ENCODE data around the gene CCDC63.

CCDC63 gene

GRCh38 chr12:110885152-110885840 is 38.5 kb downstream of the CCDC63 start:
- no peak for DNase-seq (ENCODE audit: low read depth in 2 of 2)

GRCh38 chr12:110888256-110888991 is 41.6 kb downstream of the CCDC63 start:
- DNase-seq (ENCODE audit: low read depth in 2 of 2) = no peak

DNA sequence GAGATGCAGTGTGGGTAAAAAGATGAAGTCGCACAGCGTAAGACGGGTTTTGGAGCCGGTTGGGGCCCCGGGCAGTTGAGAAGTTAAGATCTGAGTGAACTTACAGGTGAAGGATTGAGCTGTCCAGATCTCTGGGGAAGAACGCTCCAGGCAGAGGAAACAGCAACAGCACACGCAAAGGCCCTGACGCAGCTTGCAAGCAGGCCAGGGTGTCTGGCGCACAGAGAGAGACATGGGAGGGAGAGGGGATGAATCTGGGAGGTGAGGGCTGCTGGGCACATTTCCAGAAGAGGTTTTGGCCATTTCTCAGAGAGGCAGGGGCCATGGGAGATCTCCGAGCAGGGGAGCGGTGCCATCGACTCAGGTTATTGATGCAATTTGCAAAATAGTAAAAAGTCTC is 42.6 kb downstream of the CCDC63 start:
- DNase-seq (ENCODE audit: low read depth in 2 of 2) = no peak

DNA sequence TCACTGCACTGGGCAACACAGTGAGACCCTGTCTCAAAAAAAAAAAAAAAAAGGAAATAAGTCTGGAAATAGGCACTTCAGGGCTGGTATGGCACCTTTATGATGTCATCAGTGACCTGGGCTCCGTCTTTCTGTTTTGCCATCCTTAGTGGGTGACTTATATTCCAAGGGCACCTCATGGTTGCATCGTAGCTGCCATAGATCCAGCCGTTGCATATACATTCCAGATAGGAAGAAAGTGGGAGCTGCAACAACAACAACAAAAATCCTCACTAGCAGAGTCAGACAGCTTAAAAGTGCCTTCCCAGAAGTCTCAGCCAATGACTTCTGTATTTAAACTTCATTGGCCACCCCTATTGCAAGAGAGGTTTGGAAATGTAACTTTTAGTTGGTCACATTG is 47.2 kb downstream of the CCDC63 start:
- no peak for DNase-seq (ENCODE audit: low read depth in 2 of 2)

DNA sequence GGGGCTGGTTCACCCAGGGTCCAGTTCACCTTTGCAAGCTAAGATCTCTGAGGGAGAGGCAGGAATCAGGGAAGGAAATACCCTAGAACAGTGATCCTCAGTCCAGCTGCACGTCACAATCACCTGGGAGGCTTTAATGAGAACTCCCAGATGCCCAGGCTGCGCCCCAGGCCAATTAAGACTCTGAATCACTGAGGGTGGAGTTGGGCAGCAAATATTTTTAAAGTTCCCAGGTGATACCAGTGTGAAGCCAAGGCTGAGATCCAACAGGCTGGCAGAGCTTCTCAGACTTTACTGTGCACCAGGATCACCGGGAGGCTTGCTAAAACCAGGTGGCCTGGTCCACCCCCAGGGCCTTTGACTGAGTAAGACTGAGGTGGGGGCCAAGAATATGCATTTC is 49.8 kb downstream of the CCDC63 start:
- no peak for DNase-seq (ENCODE audit: low read depth in 2 of 2)

DNA sequence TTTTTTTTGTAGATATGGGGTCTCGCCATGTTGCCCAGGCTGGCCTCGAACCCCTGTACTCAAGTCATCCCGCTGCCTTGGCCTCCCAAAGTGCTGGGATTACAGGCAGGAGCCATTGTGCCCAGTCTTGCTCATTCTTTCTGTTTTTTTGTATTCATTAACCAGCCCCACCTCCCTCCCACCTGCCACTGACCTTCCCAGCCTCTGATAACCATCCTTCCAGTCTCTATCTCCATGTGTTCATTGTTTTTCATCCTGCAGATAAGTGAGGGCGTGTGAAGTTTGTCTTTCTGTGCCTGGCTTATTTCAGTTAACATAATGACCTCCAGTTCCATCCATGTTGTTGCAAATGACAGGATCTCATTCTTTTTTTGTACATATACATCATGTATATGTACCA is 54.6 kb downstream of the CCDC63 start:
- no peak for DNase-seq (ENCODE audit: low read depth in 2 of 2)

GRCh38 chr12:110903511-110903910 is 56.7 kb downstream of the CCDC63 start:
- DNase-seq (ENCODE audit: low read depth in 2 of 2) = no peak

DNA sequence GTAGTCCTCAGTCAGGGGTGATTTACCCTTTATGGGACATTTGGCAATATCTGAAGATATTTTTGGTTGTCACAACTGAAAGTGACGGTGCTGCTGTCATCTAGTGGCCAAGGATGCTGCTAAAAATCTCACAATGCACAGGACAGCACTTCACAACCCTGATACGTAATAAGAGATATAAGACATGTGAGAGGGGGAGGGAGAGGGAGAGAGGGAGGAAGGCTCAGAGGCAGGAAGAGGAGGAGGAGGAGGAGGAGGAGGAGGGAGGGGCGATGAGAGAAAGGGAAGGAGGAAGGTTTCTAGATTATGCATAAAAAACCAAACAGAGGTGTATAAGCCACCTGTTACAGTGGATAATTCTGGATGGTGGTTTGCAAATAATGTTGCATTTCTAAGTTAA is 59.3 kb downstream of the CCDC63 start:
- DNase-seq (ENCODE audit: low read depth in 2 of 2) = no peak

DNA sequence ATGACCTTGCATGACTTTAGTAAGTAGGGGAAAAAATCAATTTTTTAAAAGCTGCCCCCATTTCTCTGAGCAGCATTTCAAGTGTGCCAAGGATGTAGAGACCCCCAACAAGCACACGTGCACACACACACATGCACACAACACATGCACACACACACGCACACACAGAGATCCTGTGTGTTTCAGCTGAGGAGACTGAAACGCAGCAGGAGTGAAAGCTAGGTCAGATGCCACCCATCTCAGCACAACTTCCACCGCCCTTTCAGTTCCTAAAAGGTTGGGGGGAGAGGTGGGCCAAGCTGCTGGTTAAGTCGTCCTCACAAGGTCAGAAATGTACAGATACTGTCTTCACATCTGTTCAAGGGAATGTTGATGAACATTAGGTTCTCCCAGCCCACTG is 59.7 kb downstream of the CCDC63 start:
- no peak for DNase-seq (ENCODE audit: low read depth in 2 of 2)

GRCh38 chr12:110906985-110907384 is 60.2 kb downstream of the CCDC63 start:
- no peak for DNase-seq (ENCODE audit: low read depth in 2 of 2)

GRCh38 chr12:110907583-110907982 is 60.8 kb downstream of the CCDC63 start:
- no peak for DNase-seq (ENCODE audit: low read depth in 2 of 2)

- no peak for DNase-seq (ENCODE audit: low read depth in 2 of 2)
Observed at GRCh38 chr12:110908377-110909152, 61.8 kb downstream of the CCDC63 start.

DNA sequence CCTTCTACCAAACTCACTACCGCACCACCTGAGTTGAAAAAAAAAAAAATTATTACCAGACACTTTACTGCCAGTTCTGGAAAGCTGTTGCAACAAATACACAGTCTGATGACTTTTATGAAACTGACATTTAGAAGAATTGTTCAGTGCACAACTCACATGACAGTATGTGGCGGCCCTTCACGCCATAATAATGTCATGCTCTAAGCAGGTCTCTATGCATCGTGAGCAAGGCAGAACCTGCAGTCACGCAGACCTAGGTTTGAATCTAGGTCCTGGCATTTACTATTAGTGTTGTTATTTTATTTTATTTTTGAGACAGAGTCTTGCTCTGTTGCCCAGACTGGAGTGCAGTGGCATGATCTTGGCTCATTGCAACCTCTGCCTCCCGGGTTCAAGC is 65.5 kb downstream of the CCDC63 start:
- DNase-seq (ENCODE audit: low read depth in 2 of 2) = no peak

DNA sequence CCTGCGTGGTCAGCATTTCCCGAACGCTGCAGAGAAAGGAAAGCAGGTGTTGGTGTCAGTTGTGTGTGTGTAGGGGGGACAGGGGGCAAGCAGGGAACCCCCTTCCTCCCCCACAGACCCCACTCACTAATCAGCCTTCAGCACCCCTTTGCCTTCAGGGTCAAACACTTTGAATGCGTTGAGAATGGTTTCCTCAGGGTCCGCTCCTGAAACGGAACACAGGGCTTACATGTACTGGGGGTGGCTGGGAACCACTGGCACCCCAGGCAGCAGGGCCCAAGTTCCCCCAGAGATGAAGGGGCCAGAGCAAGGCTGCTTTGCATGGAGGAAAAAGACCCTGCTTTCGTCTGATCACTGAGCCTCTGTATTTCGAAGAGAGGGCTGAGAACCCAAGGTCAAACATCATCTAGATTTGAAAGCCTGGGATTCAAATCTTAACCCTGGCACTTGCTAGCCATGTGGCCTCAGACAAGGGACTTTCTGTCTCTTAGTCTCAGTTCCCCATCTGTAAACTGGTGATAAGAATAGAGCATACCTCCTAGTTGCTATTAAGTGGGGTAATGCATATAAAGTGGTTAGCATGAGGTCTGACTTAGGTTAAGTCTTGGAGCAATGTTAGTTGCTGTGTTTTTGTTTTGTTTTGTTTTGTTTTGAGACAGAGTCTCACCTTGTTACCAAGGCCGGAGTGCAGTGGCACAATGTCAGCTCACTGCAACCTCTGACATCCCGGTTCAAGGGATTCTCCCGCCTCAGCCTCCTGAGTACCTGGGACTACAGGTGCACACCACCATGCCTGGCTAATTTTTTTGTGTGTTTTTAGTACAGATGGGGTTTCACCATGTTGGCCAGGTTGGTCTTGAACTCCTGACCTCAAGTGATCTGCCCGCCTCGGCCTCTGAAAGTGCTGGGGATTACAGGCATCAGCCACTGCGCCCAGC is 66.6 kb downstream of the CCDC63 start:
- DNase-seq (ENCODE audit: low read depth in 2 of 2) = no peak

- DNase-seq (ENCODE audit: low read depth in 2 of 2) = no peak
Observed at GRCh38 chr12:110916295-110916875, 69.6 kb downstream of the CCDC63 start.

DNA sequence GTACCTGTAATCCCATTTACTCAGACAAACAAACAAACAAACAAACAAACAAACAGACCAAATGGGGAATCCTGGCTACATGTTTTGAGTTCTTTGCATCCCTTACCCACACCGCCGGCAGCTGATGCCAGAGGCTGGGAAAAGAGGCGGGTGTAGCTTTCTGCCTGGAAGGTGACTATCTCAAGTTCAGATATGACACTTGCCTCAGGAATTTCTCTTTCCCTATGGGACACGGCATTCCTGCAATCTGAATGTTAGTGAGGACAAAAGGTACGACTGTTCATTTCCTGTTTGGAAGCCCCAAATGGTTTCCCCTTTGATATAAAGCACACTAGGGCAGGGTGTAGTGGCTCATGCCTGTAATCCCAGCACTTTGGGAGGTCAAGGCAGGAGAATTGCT is 70.7 kb downstream of the CCDC63 start:
- DNase-seq (ENCODE audit: low read depth in 2 of 2) = no peak

DNA sequence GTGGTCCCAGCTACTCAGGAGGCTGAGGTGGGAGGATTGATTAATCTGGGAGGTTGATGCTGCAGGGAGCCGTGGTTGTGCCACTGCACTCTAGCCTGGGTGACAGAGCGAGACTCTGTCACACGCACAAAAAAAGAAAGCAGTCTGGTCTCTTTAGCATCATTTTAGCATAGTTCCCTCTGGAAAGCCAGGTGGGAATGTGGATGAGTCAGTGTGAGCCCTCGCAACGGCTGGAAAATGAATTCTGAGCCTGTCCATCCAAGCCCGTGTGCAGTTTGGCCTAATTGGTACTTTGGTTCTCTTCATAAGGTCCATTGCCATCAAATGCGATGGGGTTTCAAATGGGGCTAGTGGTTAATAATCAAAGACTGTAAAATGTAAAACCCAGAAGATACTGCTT is 71.2 kb downstream of the CCDC63 start:
- DNase-seq (ENCODE audit: low read depth in 2 of 2) = no peak

- DNase-seq (ENCODE audit: low read depth in 2 of 2) = no peak
Observed at GRCh38 chr12:110919720-110920119, 72.9 kb downstream of the CCDC63 start.

- no peak for DNase-seq (ENCODE audit: low read depth in 2 of 2)
Observed at GRCh38 chr12:110920324-110920910, 73.6 kb downstream of the CCDC63 start, which contains the start of gene MYL2. MYL2 (minus strand) TSS chr12:110920579; CDS start chr12:110920529, 50 bp downstream.

GRCh38 chr12:110921262-110921661 is 74.5 kb downstream of the CCDC63 start:
- no peak for DNase-seq (ENCODE audit: low read depth in 2 of 2)

DNA sequence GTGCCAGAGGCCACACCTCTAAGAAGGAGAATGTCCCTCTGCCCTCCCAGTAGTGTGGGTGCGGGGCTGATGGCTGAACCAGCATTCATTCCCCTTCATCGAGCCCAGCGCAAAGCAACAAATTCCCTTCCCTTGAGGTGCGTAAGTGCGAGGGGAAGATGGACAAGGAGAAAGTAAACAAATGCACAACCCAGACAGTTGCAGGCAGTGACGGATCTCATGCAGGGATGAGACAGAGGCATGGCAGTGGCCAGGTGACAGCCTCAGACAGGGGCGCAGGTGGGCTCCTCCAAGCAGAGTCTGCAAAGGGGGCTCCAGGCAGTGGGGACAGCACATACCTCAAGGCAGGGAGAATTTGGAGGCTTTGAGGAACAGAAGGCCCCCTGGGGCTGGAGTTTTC is 75.9 kb downstream of the CCDC63 start:
- no peak for DNase-seq (ENCODE audit: low read depth in 2 of 2)
